HL-60/S4 treated with retinoic acid at 250 ng/mL for 4 days and 3 days (cell line): ENCODE measurements around the gene SDK2.
"Not testable (repeated sequence)": the region's sequence is repeated elsewhere in the genome, so short reads cannot be mapped to it uniquely, and the experiment has no call there.

Experiments used
- in situ Hi-C: fragments of 300-500 bp; cut with MboI; formaldehyde crosslinking; loops from 2 replicates; pipeline ENCODE4 v1.7.0; 2022; ENCODE audit warnings: low sequenced_read_pairs

Gene SDK2

GRCh38 chr17:73337330-73337710 is 306.9 kb downstream of the SDK2 start:
- in situ Hi-C loops: no loop called here

- in situ Hi-C loops: no loop called here
Observed at GRCh38 chr17:73336408-73337329, 307.6 kb downstream of the SDK2 start.

- in situ Hi-C loops: no loop called here
Observed at GRCh38 chr17:73335591-73336407, 308.4 kb downstream of the SDK2 start.

- in situ Hi-C loops: no loop called here
Observed at GRCh38 chr17:73334771-73335513, 309.3 kb downstream of the SDK2 start.

GRCh38 chr17:73333445-73333844 is 310.8 kb downstream of the SDK2 start:
- in situ Hi-C loops: not testable (repeated sequence)

GRCh38 chr17:73331060-73331459 is 313.2 kb downstream of the SDK2 start:
- in situ Hi-C loops: no loop called here

GRCh38 chr17:73327676-73328075 is 316.6 kb downstream of the SDK2 start:
- in situ Hi-C loops: no loop called here

GRCh38 chr17:73325527-73325842 is 318.8 kb downstream of the SDK2 start:
- in situ Hi-C loops: no loop called here

GRCh38 chr17:73324711-73325526 is 319.3 kb downstream of the SDK2 start:
- in situ Hi-C loops: no loop called here

GRCh38 chr17:73324160-73324475 is 320.1 kb downstream of the SDK2 start:
- in situ Hi-C loops: no loop called here

- in situ Hi-C loops: no loop called here
Observed at GRCh38 chr17:73323409-73324159, 320.7 kb downstream of the SDK2 start.

- in situ Hi-C loops: no loop called here
Observed at GRCh38 chr17:73320601-73321264, 323.5 kb downstream of the SDK2 start.

GRCh38 chr17:73319766-73320165 is 324.5 kb downstream of the SDK2 start:
- in situ Hi-C loops: no loop called here

GRCh38 chr17:73318836-73319235 is 325.4 kb downstream of the SDK2 start:
- in situ Hi-C loops: no loop called here

GRCh38 chr17:73318427-73318813 is 325.8 kb downstream of the SDK2 start:
- in situ Hi-C loops: no loop called here

- in situ Hi-C loops: no loop called here
Observed at GRCh38 chr17:73317513-73318426, 326.5 kb downstream of the SDK2 start.

- in situ Hi-C loops: no loop called here
Observed at GRCh38 chr17:73316919-73317505, 327.2 kb downstream of the SDK2 start.

GRCh38 chr17:73315471-73315870 is 328.8 kb downstream of the SDK2 start:
- in situ Hi-C loops: no loop called here
